ENCODE results near the gene POLR2A.
A peak's percentile ranks its signal among the peaks of the same experiment; 100 is the strongest.

Gene POLR2A

DNA sequence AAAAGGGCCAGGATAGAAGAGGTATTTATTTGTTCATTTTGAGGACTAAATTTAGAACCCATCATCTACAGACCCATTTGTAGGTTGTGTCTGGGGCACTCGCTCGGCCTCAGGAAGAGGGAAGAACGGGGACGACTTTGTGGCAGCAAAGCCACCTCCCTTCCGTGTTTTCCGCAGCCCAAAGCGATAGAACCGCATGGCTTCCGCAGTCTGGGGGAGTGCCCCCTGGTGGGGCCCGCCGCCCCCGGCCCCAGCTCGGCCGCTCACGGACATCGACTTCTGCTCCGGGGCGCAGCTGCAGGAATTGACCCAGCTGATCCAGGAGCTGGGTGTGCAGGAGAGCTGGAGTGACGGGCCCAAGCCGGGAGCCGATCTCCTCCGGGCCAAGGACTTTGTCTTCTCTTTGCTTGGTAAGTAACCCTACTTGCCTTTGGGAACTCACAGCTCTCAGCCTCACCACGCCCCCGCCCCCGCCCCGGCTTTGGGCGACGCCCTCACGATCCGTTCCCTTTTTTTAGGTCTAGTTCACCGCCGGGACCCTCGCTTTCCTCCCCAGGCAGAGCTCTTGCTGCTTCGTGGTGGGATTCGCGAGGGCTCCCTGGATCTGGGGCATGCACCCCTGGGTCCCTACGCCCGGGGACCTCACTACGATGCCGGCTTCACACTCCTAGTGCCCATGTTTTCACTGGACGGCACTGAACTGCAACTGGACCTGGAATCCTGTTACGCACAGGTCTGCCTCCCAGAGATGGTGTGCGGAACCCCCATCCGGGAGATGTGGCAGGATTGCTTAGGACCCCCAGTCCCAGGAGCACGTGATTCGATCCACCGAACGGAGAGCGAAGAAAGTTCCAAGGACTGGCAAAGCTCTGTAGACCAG, 48.2 kb upstream of the POLR2A start (continued):
- peak; percentile 78 for TF ChIP-seq GLIS2 (tag by site-specific recombination; IDR thresholded peaks at IDR 0.05)
- TF ChIP-seq ZNF514 (tag by site-specific recombination; IDR thresholded peaks at IDR 0.05) = no peak
- no peak for TF ChIP-seq ZNF555 (tag by site-specific recombination; conservative IDR thresholded peaks at IDR 0.05)
- no peak for TF ChIP-seq ZFP37 (tag by site-specific recombination; IDR thresholded peaks at IDR 0.05)
- TF ChIP-seq MZF1 (tag by site-specific recombination; IDR thresholded peaks at IDR 0.05; ENCODE audit: borderline replicate concordance) = no peak; the same call in 1 of the 2 replicates
- TF ChIP-seq, protein P1, sequence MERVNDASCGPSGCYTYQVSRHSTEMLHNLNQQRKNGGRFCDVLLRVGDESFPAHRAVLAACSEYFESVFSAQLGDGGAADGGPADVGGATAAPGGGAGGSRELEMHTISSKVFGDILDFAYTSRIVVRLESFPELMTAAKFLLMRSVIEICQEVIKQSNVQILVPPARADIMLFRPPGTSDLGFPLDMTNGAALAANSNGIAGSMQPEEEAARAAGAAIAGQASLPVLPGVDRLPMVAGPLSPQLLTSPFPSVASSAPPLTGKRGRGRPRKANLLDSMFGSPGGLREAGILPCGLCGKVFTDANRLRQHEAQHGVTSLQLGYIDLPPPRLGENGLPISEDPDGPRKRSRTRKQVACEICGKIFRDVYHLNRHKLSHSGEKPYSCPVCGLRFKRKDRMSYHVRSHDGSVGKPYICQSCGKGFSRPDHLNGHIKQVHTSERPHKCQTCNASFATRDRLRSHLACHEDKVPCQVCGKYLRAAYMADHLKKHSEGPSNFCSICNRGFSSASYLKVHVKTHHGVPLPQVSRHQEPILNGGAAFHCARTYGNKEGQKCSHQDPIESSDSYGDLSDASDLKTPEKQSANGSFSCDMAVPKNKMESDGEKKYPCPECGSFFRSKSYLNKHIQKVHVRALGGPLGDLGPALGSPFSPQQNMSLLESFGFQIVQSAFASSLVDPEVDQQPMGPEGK (tag by site-specific recombination; IDR thresholded peaks at IDR 0.05) = peak; percentile 86
- no peak for TF ChIP-seq ZNF302 (tag by site-specific recombination; IDR thresholded peaks at IDR 0.05; ENCODE audit: low read depth)
- TF ChIP-seq ZNF830 (tag by site-specific recombination; IDR thresholded peaks at IDR 0.05; ENCODE audit: low read depth) = no peak
- TF ChIP-seq, protein P2, sequence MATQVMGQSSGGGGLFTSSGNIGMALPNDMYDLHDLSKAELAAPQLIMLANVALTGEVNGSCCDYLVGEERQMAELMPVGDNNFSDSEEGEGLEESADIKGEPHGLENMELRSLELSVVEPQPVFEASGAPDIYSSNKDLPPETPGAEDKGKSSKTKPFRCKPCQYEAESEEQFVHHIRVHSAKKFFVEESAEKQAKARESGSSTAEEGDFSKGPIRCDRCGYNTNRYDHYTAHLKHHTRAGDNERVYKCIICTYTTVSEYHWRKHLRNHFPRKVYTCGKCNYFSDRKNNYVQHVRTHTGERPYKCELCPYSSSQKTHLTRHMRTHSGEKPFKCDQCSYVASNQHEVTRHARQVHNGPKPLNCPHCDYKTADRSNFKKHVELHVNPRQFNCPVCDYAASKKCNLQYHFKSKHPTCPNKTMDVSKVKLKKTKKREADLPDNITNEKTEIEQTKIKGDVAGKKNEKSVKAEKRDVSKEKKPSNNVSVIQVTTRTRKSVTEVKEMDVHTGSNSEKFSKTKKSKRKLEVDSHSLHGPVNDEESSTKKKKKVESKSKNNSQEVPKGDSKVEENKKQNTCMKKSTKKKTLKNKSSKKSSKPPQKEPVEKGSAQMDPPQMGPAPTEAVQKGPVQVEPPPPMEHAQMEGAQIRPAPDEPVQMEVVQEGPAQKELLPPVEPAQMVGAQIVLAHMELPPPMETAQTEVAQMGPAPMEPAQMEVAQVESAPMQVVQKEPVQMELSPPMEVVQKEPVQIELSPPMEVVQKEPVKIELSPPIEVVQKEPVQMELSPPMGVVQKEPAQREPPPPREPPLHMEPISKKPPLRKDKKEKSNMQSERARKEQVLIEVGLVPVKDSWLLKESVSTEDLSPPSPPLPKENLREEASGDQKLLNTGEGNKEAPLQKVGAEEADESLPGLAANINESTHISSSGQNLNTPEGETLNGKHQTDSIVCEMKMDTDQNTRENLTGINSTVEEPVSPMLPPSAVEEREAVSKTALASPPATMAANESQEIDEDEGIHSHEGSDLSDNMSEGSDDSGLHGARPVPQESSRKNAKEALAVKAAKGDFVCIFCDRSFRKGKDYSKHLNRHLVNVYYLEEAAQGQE (tag by site-specific recombination; IDR thresholded peaks at IDR 0.05) = no peak
- TF ChIP-seq, protein P3, sequence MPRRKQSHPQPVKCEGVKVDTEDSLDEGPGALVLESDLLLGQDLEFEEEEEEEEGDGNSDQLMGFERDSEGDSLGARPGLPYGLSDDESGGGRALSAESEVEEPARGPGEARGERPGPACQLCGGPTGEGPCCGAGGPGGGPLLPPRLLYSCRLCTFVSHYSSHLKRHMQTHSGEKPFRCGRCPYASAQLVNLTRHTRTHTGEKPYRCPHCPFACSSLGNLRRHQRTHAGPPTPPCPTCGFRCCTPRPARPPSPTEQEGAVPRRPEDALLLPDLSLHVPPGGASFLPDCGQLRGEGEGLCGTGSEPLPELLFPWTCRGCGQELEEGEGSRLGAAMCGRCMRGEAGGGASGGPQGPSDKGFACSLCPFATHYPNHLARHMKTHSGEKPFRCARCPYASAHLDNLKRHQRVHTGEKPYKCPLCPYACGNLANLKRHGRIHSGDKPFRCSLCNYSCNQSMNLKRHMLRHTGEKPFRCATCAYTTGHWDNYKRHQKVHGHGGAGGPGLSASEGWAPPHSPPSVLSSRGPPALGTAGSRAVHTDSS (tag by site-specific recombination; IDR thresholded peaks at IDR 0.05) = no peak
- no peak for TF ChIP-seq ZNF600 (tag by site-specific recombination; IDR thresholded peaks at IDR 0.05)
- no peak for TF ChIP-seq ZNF37A (tag by site-specific recombination; IDR thresholded peaks at IDR 0.05)
- no peak; the same call in 1 of the 2 replicates for TF ChIP-seq ZNF629 (tag by site-specific recombination; IDR thresholded peaks at IDR 0.05)
- no peak for TF ChIP-seq YY1 (tag by site-specific recombination; IDR thresholded peaks at IDR 0.05)
- no peak for TF ChIP-seq ZNF658 (tag by site-specific recombination; IDR thresholded peaks at IDR 0.05)
- no peak for TF ChIP-seq ZNF792 (tag by site-specific recombination; IDR thresholded peaks at IDR 0.05)
- no peak for TF ChIP-seq ZNF768 (tag by site-specific recombination; IDR thresholded peaks at IDR 0.05)
- TF ChIP-seq ZNF580 (tag by site-specific recombination; IDR thresholded peaks at IDR 0.05) = no peak
- TF ChIP-seq ZNF623 (tag by site-specific recombination; IDR thresholded peaks at IDR 0.05) = no peak
- TF ChIP-seq ZNF449 (tag by site-specific recombination; IDR thresholded peaks at IDR 0.05) = no peak
- no peak for TF ChIP-seq ZNF350 (tag by site-specific recombination; IDR thresholded peaks at IDR 0.05)
- TF ChIP-seq ZNF26 (tag by site-specific recombination; IDR thresholded peaks at IDR 0.05) = no peak
- TF ChIP-seq ZNF561 (tag by site-specific recombination; IDR thresholded peaks at IDR 0.05; ENCODE audit: borderline replicate concordance) = no peak; the same call in 1 of the 2 replicates
- no peak for TF ChIP-seq ZNF2 (tag by site-specific recombination; IDR thresholded peaks at IDR 0.05)
- TF ChIP-seq ZNF677 (tag by site-specific recombination; IDR thresholded peaks at IDR 0.05) = no peak
- TF ChIP-seq ZNF488 (tag by site-specific recombination; IDR thresholded peaks at IDR 0.05) = no peak
- no peak for TF ChIP-seq ZBTB21 (tag by site-specific recombination; IDR thresholded peaks at IDR 0.05)

Data from HEK293 (cell line).